GM18867 (cell line): ENCODE data around the gene MCUB.
"Not testable (repeated sequence)": the region's sequence is repeated elsewhere in the genome, so short reads cannot be mapped to it uniquely, and the experiment has no call there.

ENCODE experiments used
- ATAC-seq: cut with Tn5 transposase; IDR thresholded peaks from one replicate; pipeline ENCODE4 v1.9.1; 2021; ENCODE audit warnings: mild to moderate bottlenecking, moderate library complexity; ENCODE audit not compliant: unreplicated experiment

The MCUB gene, protein sequence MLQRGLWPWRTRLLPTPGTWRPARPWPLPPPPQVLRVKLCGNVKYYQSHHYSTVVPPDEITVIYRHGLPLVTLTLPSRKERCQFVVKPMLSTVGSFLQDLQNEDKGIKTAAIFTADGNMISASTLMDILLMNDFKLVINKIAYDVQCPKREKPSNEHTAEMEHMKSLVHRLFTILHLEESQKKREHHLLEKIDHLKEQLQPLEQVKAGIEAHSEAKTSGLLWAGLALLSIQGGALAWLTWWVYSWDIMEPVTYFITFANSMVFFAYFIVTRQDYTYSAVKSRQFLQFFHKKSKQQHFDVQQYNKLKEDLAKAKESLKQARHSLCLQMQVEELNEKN

DNA sequence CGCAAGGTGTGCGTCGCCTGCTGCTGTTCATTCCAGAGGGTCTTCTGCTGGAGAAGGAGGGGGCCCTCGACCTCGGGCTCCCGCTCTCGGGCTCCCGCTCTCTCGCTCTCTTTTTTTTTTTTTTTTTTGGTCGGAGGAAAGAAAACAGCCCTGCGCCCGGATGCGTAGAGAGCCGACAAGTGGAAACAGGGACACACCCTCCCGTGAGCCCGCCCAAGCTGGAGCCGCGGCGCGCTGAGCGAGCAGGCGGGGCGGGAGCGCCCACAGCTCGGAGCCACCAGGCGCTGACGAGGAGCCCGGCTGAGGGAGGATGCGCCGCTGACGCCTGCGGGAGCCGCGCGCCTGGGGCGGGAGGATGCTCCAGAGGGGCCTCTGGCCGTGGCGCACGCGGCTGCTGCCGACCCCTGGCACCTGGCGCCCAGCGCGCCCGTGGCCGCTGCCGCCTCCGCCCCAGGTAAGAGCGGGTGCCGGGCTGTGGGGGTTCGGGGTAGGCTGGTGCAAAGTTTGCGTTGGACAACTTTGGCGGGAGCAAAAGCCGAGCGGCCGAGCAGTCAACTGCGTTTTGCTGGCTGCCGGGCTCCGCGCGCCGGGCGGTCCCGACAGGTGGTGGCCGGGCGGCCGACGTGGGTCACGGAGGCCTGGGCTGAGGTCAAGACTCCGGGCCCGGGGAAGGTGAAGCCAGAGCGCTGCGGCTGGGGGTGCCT lies at the start of gene MCUB:
Gene MCUB, plus strand, starts transcription at position 264 of the 704 bp plus-strand sequence. Its CDS starts 92 bp downstream, at position 356.
- peak; percentile 92 for ATAC-seq

DNA sequence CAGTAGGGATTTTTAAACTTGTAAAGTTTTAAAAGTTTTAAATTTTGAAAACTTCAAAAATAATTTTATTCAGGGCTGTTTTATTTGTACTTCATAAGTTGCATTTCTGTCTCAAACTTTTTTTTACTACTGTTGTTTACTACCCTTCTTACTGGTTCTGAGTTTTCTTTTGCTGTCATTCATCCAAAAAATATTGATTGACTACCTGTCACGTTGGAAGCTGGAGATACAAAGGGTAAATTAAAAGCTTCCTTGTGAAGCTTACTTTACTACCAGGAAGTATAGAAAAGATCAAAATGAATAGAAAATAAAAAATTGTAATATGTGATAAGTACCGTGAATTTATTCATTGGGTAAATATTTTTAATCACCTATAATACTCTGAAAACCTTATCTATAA lies 49.4 kb upstream of the MCUB start:
- no peak for ATAC-seq

DNA sequence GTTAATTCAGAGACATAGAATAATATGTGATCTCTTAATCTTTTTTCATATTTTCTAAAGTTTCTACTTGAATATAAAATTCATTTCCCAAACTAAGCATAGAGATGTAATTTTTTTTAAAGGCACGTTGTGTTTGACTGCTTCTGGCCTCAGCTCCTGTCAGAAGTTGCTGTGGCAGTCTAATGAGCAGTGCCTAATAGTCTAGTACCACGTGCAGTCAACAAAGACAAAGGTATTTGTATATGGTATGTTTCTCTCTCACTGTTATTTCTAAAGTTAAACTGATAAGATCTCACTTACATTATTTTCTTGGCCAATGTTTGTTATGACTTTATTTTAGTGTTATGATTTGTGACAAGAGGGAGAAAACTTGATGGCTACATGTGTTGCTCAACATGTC lies 48.6 kb upstream of the MCUB start:
- no peak for ATAC-seq

DNA sequence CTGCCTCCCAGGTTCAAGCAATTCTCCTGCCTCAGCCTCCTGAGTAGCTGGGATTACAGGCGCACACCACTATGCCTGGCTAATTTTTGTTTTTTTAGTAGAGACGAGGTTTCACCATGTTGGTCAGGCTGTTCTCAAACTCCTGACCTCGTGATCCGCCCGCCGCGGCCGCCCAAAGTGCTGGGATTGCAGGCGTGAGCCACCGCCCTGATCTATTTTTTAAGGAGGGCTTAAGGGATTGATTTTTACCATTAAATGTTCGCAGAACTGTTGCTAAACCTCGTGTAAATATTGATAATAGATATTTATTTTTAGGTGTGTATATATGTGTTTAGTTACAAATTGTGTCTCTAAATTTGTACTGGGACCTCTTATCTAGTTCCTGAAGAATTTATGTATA lies 46.7 kb upstream of the MCUB start:
- not testable (repeated sequence) for ATAC-seq

GRCh38 chr4:109532182-109532581 lies 27.9 kb upstream of the MCUB start:
- ATAC-seq = no peak

DNA sequence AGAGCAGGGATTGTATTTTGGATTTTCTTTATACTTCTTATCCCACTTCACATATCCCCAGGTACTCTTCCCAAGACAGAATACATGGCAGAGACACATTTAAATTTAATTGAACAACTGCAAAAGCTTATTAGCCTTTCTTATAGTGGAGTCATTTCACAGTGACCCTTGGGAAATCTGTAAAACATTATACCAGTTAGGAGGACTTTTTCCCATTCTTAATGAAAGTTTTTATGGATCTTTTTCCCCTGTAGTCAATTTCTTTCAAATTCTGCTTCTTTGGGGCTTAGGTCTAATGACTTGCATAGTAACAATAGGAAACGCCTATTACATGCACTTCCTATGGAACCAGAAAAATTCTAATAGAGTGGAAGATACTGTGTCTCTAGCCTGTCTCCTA lies 14.6 kb upstream of the MCUB start:
- ATAC-seq = no peak

- no peak for ATAC-seq
Measured at GRCh38 chr4:109547394-109547793, 12.7 kb upstream of the MCUB start.

GRCh38 chr4:109548655-109549054 lies 11.4 kb upstream of the MCUB start:
- no peak for ATAC-seq

DNA sequence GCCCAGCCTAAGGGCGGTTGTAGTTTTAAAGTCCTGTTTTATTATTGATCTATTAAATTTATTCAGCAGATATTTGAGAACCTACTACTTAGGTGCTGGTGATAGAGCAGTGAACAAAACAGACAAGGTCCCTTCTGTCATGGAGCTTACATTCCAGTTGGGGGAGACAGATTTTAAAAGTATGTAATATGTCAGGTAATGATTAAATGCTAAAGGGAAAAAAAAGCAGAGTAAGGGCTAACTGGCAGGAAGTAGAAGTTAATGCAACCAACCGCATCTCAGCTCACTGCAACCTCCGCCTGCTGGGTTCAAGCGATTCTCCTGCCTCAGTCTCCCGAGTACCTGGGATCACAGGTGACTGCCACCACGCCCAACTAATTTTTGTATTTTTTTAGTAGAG lies 7.8 kb upstream of the MCUB start:
- no peak for ATAC-seq

DNA sequence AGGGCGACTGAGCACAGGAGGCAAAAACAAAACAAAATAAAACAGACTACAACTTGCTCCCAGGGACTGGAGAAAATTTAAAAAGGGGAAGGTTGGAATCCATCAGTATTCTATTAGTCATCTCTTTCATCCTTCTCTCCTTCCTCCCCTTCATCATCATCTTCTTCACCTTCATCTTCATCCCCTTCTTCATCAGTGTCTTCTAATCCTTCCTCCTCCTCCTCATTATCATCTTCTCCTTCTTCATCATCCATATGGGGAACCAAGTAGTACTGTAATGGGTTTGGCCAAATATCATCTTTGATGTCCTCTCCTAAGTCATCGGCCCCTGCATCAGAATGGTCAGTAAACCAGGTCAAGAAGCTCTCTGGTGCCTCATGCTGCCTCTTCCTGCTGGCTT lies 6.9 kb upstream of the MCUB start:
- ATAC-seq = no peak

DNA sequence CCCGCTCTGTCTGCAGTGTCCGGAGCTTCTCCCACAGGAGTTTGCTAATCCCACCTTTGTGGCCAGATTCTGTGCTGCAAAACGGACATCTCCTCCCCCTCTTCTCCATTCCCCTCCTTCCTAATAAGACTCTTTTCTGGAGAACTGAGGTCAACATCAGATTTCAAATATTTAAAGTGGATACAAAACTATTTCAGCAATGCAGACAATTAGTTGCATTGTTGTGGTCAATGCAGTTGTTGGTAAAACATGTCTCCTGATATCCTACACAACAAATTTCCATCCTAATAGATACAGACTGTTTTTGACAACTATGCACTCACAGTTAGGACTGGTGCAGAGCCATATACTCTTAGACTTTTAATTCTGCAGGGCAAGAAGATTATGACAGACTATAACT lies 5.1 kb upstream of the MCUB start:
- ATAC-seq = no peak

DNA sequence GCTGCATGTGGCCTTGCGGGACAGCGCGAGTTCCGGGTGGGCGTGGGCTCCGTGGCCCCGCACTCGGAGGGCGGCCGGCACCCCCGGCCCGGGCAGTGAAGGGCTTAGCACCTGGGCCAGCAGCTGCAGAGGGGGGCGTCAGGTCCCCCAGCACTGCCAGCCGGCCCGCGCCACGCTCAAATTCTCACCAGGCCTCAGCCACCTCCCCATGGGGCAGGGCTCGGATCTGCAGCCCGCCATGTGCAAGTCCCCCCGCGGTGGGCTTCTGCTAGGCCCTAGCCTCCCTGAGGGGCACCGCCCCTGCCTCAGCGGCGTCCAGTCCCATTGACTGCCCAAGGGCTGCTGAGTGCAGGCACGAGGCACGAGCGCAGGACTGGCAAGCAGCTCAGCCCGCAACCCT lies 2.6 kb upstream of the MCUB start:
- no peak for ATAC-seq

DNA sequence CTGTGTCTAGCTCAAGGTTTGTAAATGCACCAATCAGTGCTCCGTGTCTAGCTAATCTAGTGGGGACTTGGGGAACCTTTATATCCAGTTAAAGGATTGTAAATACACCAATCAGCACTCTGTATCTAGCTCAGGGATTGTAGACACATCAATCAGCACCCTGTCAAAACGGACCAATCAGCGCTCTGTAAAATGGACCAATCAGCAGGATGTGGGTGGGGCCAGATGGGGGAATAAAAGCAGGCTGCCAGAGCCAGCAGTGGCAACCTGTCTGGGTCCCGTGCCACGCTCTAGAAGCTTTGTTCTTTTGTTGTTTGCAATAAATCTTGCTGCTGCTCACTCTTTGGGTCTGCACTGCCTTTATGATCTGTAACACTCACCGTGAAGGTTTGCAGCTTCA lies 2.0 kb upstream of the MCUB start:
- ATAC-seq = not testable (repeated sequence)

GRCh38 chr4:109559625-109559982 lies 442 bp upstream of the MCUB start:
- ATAC-seq = peak; percentile 25

DNA sequence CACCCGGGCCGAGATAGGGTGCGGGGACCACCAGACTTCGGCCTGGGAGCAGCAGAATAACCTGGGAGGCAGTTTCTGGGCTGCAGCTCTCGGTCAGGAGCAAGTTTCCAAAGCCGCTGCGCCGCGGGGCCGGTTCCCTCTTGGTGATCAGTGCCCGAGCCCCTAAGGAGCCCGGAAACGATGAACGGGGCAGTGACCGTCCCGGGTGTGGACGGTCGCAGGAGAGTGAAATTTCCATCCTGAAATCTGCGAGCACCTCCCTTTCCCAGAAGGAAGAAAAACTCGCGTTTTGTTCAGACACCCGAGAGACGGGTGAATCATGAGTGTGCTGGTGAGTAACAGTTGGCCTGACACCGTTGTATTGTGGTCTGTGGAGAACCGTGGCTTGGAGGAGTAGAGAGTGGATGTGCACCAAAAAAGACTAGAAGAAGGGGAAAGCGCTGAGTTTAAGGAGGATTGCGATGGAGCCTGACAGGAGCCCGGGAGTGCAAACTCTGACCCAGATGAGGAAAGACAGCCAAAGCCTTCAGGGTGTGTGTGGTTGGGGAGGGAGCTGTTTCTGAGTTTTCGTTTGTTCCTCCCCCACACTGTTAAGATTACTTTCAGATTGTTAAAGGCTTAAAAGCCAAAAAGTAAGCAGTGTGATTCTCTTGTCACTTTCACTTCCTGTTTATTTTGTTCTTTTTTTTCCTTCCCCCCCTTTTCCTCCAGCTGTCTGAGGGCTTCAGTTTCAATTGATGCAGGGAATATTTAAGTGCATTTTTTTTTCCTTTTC lies 828 bp downstream of the MCUB start:
- ATAC-seq = peak; percentile 68

DNA sequence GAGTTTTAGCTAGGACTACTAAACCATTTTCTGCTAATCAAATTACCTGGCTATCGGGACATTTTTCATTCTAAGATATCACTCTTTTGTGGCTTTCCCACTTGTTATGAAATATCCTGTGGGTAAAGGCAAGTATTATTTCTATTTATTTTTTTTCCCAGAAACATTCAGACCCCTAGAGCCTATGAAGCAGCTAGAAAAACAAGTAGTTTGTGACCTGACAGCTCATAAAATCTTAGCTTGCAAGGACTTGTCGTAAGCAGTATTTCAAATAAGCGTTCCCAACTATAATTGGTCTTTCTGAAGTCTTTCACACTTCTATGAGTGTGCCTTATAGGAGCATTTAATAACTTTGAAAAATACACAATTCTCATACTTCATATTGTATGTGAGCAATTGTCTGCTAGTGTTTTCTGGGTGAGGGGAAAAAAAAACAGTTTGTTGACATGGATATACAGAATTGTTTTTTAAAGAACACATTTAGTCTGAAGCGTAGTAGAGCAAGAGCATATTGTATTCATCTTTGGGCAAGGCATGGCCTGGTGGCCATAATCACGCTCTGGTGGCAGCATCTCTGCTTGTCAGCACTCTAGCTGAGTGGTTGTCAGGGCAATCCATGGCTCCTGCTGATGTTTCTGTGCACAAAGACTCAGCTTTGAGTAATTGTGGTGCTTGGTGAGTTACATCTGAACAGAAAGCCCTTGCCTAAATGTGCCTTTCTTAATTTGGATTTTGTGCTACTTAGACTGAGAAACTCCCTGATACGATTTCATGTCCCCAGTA lies 2.6 kb downstream of the MCUB start:
- no peak for ATAC-seq

DNA sequence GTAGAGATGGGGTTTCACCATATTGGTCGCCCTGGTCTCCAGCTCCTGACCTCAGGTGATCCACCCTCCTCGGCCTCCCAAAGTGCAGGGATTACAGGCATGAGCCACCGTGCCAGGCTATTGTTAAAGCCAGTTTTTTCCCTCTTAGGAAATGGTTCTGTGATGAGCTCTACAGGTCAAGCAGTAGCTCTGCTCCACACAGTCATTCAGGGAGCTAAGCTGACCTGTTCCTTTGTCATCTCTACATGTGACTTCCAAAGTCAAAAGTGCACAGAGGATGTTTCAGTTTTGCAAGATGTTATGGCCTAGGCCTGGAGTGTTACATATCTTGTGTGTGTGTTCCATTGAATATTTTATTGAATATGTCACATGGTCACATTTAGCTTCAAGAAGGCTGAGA lies 11.4 kb downstream of the MCUB start:
- ATAC-seq = no peak

DNA sequence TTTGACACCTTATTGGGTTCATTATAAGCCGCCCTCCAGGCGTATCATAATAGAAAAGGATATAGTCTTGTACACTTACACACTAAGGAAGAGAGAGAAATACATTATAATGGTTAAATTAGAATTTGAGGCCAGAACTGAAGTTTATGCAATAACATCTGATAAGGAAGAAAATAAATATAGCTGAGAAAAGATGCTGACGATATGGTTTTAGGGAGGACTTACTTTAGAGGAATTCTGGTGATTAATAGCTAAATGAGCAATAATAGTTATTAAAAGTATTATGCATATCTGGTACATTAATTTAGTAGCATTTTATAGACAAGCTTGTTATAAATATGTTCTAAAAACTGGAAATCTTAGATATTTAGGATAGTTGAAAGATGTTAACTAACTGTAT lies 12.1 kb downstream of the MCUB start:
- ATAC-seq = no peak

- no peak for ATAC-seq
Measured at GRCh38 chr4:109574443-109574850, 14.4 kb downstream of the MCUB start.

DNA sequence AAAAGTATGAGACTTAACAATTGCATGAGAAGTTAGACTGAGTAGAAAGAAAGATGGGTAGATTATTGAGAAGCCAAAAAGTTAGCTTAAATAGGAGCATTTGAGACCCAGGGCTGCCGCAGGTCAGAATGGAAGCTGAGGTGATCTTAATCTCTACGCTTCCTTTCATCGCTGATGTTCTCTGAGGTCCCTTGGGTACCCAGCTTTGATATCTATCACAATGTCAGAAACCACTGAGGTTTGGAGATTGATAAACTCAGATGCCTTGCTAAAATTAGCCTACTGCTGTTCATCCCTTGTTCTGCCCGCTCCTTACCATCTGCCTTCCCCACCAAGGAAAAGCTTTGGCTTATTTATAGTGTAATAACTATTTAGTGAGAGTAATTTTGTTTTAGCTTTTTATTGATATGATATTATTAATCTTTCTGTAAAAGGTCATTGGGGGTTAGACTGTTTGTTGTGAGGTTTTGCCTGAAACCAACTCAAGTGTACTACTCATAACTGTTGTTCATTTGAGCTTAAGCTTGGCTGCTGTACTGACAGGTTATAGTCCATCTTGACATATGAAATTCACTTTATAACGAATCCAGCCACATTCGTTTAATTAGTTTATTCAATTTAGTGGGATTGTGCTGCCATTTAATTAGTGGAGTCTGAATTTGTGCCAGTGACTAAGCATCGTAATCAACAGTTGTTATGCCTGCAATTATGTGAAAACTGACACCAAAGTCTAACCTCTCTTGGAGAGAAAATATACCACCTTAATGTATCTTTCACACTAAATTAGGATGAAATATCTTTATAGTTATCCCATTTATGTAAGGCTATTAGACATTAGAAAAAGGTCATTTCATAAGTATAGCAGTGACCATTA lies 15.1 kb downstream of the MCUB start:
- ATAC-seq = no peak
